Keratinocyte (primary cell): ENCODE data around the gene DNASE1.

ENCODE experiments used
- EZH2 ChIP-seq: IDR thresholded peaks from one replicate; pipeline ENCODE4 v1.6.1; 2012; ENCODE audit warnings: inconsistent platforms, mild to moderate bottlenecking, low read length, moderate library complexity
- TF ChIP-seq, protein P1 (sequence below), 3 experiments: IDR thresholded peaks in 1 of 3; conservative IDR thresholded peaks in 1 of 3; optimal IDR thresholded peaks in 1 of 3; 2 replicates in 2 of 3; 3 replicates in 1 of 3; pipeline versions ENCODE3 to v1.5.1; 2011; ENCODE audit warnings: low read length in 3 of 3, mild to moderate bottlenecking in 3 of 3, moderate library complexity in 2 of 3, control low read depth in 1 of 3, inconsistent platforms in 1 of 3; ENCODE audit not compliant: insufficient read depth in 2 of 3; ENCODE audit errors: extremely low read depth in 1 of 3

DNA sequence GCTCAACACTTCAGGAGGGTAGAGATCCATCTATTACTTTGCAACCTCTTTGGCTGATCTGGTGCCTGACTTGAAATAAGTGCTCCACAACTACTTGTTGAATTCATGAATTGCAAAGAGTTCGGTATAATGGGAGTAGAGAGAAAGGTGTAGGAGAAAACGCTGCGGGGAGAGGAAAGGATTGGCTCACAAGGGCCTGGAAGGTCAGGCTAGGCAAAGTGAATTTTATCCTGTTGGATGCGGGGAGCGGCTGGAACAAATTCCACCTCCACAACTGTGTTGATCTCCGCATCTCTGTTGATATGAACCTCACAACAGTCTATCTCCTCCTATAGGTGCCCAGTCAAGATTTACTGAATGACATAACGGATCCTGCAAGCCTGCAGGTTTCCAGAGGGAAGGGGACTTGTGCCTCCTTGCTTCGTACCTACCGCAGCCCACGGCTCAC lies 43.8 kb upstream of the DNASE1 start:
- TF ChIP-seq, protein P1, sequence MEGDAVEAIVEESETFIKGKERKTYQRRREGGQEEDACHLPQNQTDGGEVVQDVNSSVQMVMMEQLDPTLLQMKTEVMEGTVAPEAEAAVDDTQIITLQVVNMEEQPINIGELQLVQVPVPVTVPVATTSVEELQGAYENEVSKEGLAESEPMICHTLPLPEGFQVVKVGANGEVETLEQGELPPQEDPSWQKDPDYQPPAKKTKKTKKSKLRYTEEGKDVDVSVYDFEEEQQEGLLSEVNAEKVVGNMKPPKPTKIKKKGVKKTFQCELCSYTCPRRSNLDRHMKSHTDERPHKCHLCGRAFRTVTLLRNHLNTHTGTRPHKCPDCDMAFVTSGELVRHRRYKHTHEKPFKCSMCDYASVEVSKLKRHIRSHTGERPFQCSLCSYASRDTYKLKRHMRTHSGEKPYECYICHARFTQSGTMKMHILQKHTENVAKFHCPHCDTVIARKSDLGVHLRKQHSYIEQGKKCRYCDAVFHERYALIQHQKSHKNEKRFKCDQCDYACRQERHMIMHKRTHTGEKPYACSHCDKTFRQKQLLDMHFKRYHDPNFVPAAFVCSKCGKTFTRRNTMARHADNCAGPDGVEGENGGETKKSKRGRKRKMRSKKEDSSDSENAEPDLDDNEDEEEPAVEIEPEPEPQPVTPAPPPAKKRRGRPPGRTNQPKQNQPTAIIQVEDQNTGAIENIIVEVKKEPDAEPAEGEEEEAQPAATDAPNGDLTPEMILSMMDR (optimal IDR thresholded peaks at IDR 0.05 in 1 of 3, IDR thresholded peaks at IDR 0.05 in 1 of 3, conservative IDR thresholded peaks at IDR 0.05 in 1 of 3; ENCODE audit: extremely low read depth in 1 of 3, insufficient read depth in 2 of 3, low read length in 3 of 3), result no peak
- TF ChIP-seq EZH2, result no peak
